HepG2 (cell line): Measurements from ENCODE around the gene METTL15. TPM values are rescaled to one million over a fixed set of nuclear protein-coding genes. Genes with fewer than 3 reads are reported as not detected.

Experiments used
- ATAC-seq: fragments of 200-7000 bp; cut with Tn5 transposase; 3 replicates; pipeline ENCODE4 v1.9.1; 2020; ENCODE audit warnings: mild to moderate bottlenecking, moderate library complexity
- BruUV-seq: library from RNA; stranded (reverse); fragments of 400-500 nt; replicated peaks from 2 replicates; lab custom pipeline; 2021; lab: Mats Ljungman, UMichigan
- CTCF ChIA-PET: fragments of 300-600 bp; formaldehyde crosslinking; extraction: SDS; loops from one replicate; lab custom pipeline; 2021; ENCODE audit warnings: low total read pairs, inconsistent platforms, low intra/inter-chr PET ratio; lab: Yijun Ruan, JAX
- POLR2A ChIA-PET: fragments of 350-600 bp; sonication (Branson Sonifier 250); formaldehyde crosslinking; loops from one replicate; lab custom pipeline; 2020; ENCODE audit warnings: antibody characterized with exemption, inconsistent platforms; lab: Yijun Ruan, JAX
- DNase-seq: peaks from one replicate; pipeline ENCODE4 v3.0.0-alpha.2; 2015; ENCODE audit warnings: low spot score
- FAIRE-seq: peaks from 3 replicates; lab custom pipeline; 2011; peaks lifted over from hg19 to GRCh38; lab: Jason Lieb, UNC
- H2AFZ ChIP-seq: one replicate; pipeline ENCODE4 v1.6.1; 2011; ENCODE audit warnings: low read length, inconsistent platforms
- H3K27ac ChIP-seq: fragments of 300-600 bp; 3 replicates; pipeline ENCODE4 v1.8.0; 2011; ENCODE audit warnings: mixed run types, mild to moderate bottlenecking, mixed read lengths, low read length, inconsistent platforms; ENCODE audit not compliant: insufficient read depth; ENCODE audit errors: extremely low read length
- H3K27me3 ChIP-seq, 2 experiments: fragments of 200-600 bp in 1 of 2; 2 replicates in 1 of 2; 3 replicates in 1 of 2; pipeline versions ENCODE4 v1.6.0 to v1.8.0; 2011; ENCODE audit warnings: low read length in 2 of 2, mild to moderate bottlenecking in 2 of 2, moderate library complexity in 2 of 2, inconsistent platforms in 1 of 2; ENCODE audit not compliant: insufficient read depth in 2 of 2, control insufficient read depth in 1 of 2
- H3K36me3 ChIP-seq, 2 experiments: fragments of 200-600 bp in 1 of 2; replicated peaks in 1 of 2; 2 replicates in 1 of 2; 3 replicates in 1 of 2; pipeline versions ENCODE4 v1.5.1 to v1.8.0; 2011; ENCODE audit warnings: low read length in 2 of 2, inconsistent platforms in 1 of 2; ENCODE audit not compliant: insufficient read depth in 2 of 2, control insufficient read depth in 1 of 2
- H3K4me1 ChIP-seq: 2 replicates; pipeline ENCODE4 v1.5.1; 2012; ENCODE audit warnings: low read length, inconsistent platforms; ENCODE audit not compliant: insufficient read depth
- H3K4me2 ChIP-seq: 2 replicates; pipeline ENCODE4 v1.6.0; 2011; ENCODE audit warnings: low read depth, low read length, inconsistent platforms
- H3K4me3 ChIP-seq, 3 experiments: fragments of 200-600 bp in 1 of 3; sonication (generic), shearing (Covaris generic) in 1 of 3; replicated peaks in 1 of 3; 2 replicates each; pipeline ENCODE4 v1.5.1; 2011 to 2016; ENCODE audit warnings: low read length in 3 of 3, inconsistent platforms in 2 of 3, low read depth in 2 of 3, mild to moderate bottlenecking in 2 of 3, control low read depth in 1 of 3, mixed read lengths in 1 of 3; ENCODE audit not compliant: insufficient read depth in 1 of 3
- H3K79me2 ChIP-seq: one replicate; pipeline ENCODE4 v1.6.1; 2011; ENCODE audit warnings: low read length, inconsistent platforms; ENCODE audit not compliant: insufficient read depth
- H3K9ac ChIP-seq: 2 replicates; pipeline ENCODE4 v1.6.0; 2011; ENCODE audit warnings: mild to moderate bottlenecking, low read depth, low read length, inconsistent platforms; ENCODE audit not compliant: insufficient read depth
- H3K9me3 ChIP-seq: 2 replicates; pipeline ENCODE4 v1.5.1; 2012; ENCODE audit warnings: mild to moderate bottlenecking, low read length
- H4K20me1 ChIP-seq: 2 replicates; pipeline ENCODE4 v1.6.0; 2011; ENCODE audit warnings: inconsistent platforms, mild to moderate bottlenecking, low read length, moderate library complexity; ENCODE audit not compliant: insufficient read depth
- ELF3 ChIP-seq: IDR thresholded peaks from 2 replicates; pipeline ENCODE4 v1.6.1; 2016; ENCODE audit warnings: missing genetic modification reagents, missing compliant biosample characterization
- FOSL2 ChIP-seq: sonication (generic); formaldehyde crosslinking; IDR thresholded peaks from 2 replicates; pipeline ENCODE4 v1.4.0; 2020; ENCODE audit warnings: missing genetic modification reagents
- JARID2 ChIP-seq: sonication (generic); formaldehyde crosslinking; IDR thresholded peaks from 2 replicates; pipeline ENCODE4 v1.8.1; 2023; ENCODE audit warnings: missing genetic modification reagents, inconsistent platforms; ENCODE audit not compliant: insufficient replicate concordance
- LRRFIP1 ChIP-seq: sonication (generic); formaldehyde crosslinking; conservative IDR thresholded peaks from 2 replicates; pipeline ENCODE4 v1.4.0; 2020; ENCODE audit warnings: missing genetic modification reagents
- NCOA1 ChIP-seq: sonication (generic); formaldehyde crosslinking; IDR thresholded peaks from 2 replicates; pipeline ENCODE4 v1.9.0; 2021; ENCODE audit warnings: missing genetic modification reagents
- NCOA2 ChIP-seq: sonication (generic); formaldehyde crosslinking; IDR thresholded peaks from 2 replicates; pipeline ENCODE4 v1.8.0; 2022; ENCODE audit warnings: inconsistent platforms
- RELA ChIP-seq: sonication (generic); formaldehyde crosslinking; IDR thresholded peaks from 2 replicates; pipeline ENCODE4 v1.4.0; 2020; ENCODE audit warnings: missing genetic modification reagents
- SSRP1 ChIP-seq: IDR thresholded peaks from 2 replicates; pipeline ENCODE4 v1.6.1; 2016; ENCODE audit warnings: control low read depth
- TCF7 ChIP-seq: sonication (generic); IDR thresholded peaks from 2 replicates; pipeline ENCODE4 v1.6.1; 2016; ENCODE audit warnings: antibody characterized with exemption, low read depth
- ZBTB7A ChIP-seq: sonication (generic); formaldehyde crosslinking; IDR thresholded peaks from 2 replicates; pipeline ENCODE4 v1.8.0; 2022; ENCODE audit warnings: mild to moderate bottlenecking, missing genetic modification reagents
- ZC3H13 ChIP-seq: sonication (generic); formaldehyde crosslinking; IDR thresholded peaks from 2 replicates; pipeline ENCODE4 v1.8.1; 2023; ENCODE audit warnings: mild to moderate bottlenecking, missing genetic modification reagents, moderate library complexity
- ZNF12 ChIP-seq: sonication (generic); formaldehyde crosslinking; IDR thresholded peaks from 2 replicates; pipeline ENCODE4 v1.5.0; 2020; ENCODE audit warnings: missing genetic modification reagents
- ZNF136 ChIP-seq: sonication (generic); formaldehyde crosslinking; IDR thresholded peaks from 2 replicates; pipeline ENCODE4 v1.8.1; 2022; ENCODE audit warnings: low read depth, mild to moderate bottlenecking, moderate library complexity, missing genetic modification reagents
- ZNF225 ChIP-seq: sonication (generic); formaldehyde crosslinking; IDR thresholded peaks from 2 replicates; pipeline ENCODE4 v1.4.0; 2020; ENCODE audit warnings: mild to moderate bottlenecking, missing genetic modification reagents
- ZNF326 ChIP-seq: sonication (generic); formaldehyde crosslinking; IDR thresholded peaks from 2 replicates; pipeline ENCODE4 v1.4.0; 2020; ENCODE audit warnings: missing genetic modification reagents, borderline replicate concordance
- ZNF460 ChIP-seq: sonication (generic); formaldehyde crosslinking; IDR thresholded peaks from 2 replicates; pipeline ENCODE4 v1.5.1; 2020; ENCODE audit warnings: missing genetic modification reagents, mild to moderate bottlenecking, borderline replicate concordance
- ZNF703 ChIP-seq: sonication (generic); formaldehyde crosslinking; IDR thresholded peaks from 2 replicates; pipeline ENCODE4 v1.5.1; 2020; ENCODE audit warnings: missing genetic modification reagents, mild to moderate bottlenecking, moderate library complexity, borderline replicate concordance
- ZSCAN5A ChIP-seq: sonication (generic); formaldehyde crosslinking; IDR thresholded peaks from 2 replicates; pipeline ENCODE4 v1.8.0; 2022; ENCODE audit warnings: mild to moderate bottlenecking, missing genetic modification reagents, borderline replicate concordance
- WGBS: methylation state at CpG from one replicate; pipeline ENCODE4 v1.1.6; 2017; ENCODE audit warnings: low lambda C conversion rate; 5-methylcytosine and 5-hydroxymethylcytosine counted together
- in situ Hi-C: cut with HindIII; loops from 2 replicates; pipeline ENCODE4 v1.10.0; 2017; ENCODE audit warnings: low pct_unique_long_range_greater_than_20kb; ENCODE audit not compliant: extremely low pct_ligation_motif_present
- intact Hi-C: fragments of 100-400 bp; cut with micrococcal nuclease; formaldehyde crosslinking; loops from one replicate; pipeline ENCODE4 v1.10.0; 2022; ENCODE audit not compliant: unreplicated experiment
- polyA plus RNA-seq, 8 experiments: library from polyadenylated mRNA; depleted of rRNA in 3 of 8; stranded (reverse) in 7 of 8; unstranded in 1 of 8; fragments of >200 nt; fragmentation: Illumina TruSeq in 4 of 8; extraction: Trizol in 4 of 8; gene quantifications; 2 replicates each; pipeline versions ENCODE4 v1.2.1 to v1.2.3, GENCODE V29; 2011 to 2016; ENCODE audit warnings: low read depth in 4 of 8, missing spikeins in 1 of 8, mixed read lengths in 1 of 8; ENCODE audit not compliant: insufficient read depth in 1 of 8
- total RNA-seq, 5 experiments: library from RNA; depleted of rRNA; stranded (reverse); fragments of >200 nt; fragmentation: Illumina TruSeq; extraction: Trizol; gene quantifications; 2 replicates each; pipeline ENCODE4 v1.2.3, GENCODE V29; 2016; ENCODE audit warnings: low read depth in 1 of 5

METTL15 gene
- total and polyA plus RNA-seq, 2 of the 13 experiments (the other 11 are each of a cell fraction or from before 2014, with no cell fraction given): 6.5 to 14.0 TPM

- no peak for ATAC-seq
- Histone ChIP-seq H3K4me2 (no peak overlapping the region), H4K20me1 (no peaks in the 10 kb centered on the region), H3K36me3 (peaks cover 0 to 1% of the 10 kb centered on the region in 2 experiments; a peak in 1 of 5 replicates), H3K27me3 (no peaks in the 10 kb centered on the region), H3K79me2 (no peaks in the 10 kb centered on the region), H3K27ac (no peak overlapping the region), H3K9ac (no peak overlapping the region), H3K4me1 (0 out of 2 replicates have a peak, but pooled peaks cover 6% of the 10 kb centered on the region), H3K4me3 (no peak overlapping the region), H2AFZ (no peak overlapping the region), H3K9me3 (no peaks in the 10 kb centered on the region)
- no peak for FAIRE-seq
- WGBS: 87% methylated on average over 2 of the region's 2 CpGs
- peak; percentile 59 for DNase-seq
- no TSS peak for BruUV-seq
- intact Hi-C loops: no loop called here
- in situ Hi-C loops: no loop called here
- ChIA-PET CTCF (no interaction called here), POLR2A (no interaction called here)
- TF ChIP-seq ZNF326 (CRISPR knock-in tag) (no peak), NCOA1 (CRISPR knock-in tag) (no peak), ZNF460 (CRISPR knock-in tag) (no peak), TCF7 (0 out of 2 replicates have a peak, but pooled peaks have one; percentile 7), FOSL2 (peak; percentile 70), ZNF703 (CRISPR knock-in tag) (no peak), ZNF12 (0 out of 2 replicates have a peak, but pooled peaks have one; percentile 48), ZNF136 (no peak), ELF3 (CRISPR knock-in tag) (no peak), JARID2 (CRISPR knock-in tag) (no peak), ZSCAN5A (CRISPR knock-in tag) (no peak), NCOA2 (no peak), ZC3H13 (CRISPR knock-in tag) (no peak), SSRP1 (no peak), LRRFIP1 (CRISPR knock-in tag) (no peak), ZBTB7A (CRISPR knock-in tag) (no peak), ZNF225 (CRISPR knock-in tag) (no peak), RELA (CRISPR knock-in tag) (no peak)
Observed at GRCh38 chr11:28146123-28146751, 38.0 kb downstream of the METTL15 start.
